Measurements from ENCODE around the gene KNDC1.

KNDC1 gene

DNA sequence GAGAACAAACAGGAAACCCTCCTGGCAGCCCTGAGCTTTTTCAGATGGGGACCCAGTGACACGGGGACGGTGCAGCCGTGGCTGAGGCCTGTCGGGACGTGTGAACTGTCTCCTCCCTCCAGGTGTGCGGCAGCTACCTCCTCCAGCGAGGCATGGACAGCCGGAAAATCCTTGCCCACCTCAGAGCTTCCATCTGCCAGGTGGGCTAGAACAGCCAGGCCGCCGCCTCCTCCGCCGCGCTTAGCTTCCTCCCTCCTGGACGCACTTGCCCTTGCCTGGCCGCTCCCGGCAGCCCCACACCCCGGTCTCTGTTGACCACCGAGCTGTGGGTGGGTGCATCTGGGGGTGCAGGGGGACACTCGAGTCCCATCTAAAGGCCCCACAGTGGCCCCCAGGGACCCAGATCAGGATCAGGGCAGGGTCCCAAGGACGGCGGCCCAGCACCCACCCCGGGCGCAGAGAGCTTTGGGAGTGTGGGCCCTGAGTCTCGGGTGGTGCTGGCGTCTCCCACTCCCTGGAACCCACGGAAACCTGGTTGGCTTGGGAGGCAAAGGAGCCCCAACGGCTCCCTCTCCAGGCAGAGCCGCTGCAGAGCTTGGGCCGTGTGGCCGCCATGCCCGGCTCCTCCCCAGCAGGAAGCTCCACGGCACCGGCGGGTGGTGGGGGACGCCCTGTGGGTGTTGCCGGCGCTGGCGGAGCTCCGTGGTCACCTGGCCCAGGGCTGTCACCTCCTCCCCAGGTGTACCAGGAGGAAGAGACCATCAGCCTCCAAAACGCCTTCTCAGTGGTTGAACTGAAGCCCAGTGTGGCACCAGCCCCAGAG, 37.1 kb downstream of the KNDC1 start:
- DNase-seq: no peak

DNA sequence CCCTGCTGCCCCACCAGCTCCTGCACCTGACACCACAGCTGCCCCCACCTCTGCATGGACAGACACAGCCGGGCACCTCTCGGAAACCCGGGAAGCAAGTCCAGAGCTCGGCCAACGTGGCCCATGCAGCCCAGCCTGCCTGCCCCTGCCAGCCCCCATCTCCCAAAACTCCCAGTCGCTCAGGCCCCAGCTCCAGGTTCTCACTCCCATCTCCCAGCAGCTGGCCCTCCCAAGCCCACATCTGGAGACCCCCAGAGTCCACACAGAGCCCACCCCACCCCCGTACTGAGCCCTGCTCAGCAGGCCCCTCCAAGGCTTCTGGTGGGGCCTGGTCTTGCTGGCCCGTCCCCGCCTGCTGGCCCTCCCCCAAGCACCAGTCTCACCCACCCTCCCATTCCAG, 37.8 kb downstream of the KNDC1 start:
- DNase-seq: no peak

DNA sequence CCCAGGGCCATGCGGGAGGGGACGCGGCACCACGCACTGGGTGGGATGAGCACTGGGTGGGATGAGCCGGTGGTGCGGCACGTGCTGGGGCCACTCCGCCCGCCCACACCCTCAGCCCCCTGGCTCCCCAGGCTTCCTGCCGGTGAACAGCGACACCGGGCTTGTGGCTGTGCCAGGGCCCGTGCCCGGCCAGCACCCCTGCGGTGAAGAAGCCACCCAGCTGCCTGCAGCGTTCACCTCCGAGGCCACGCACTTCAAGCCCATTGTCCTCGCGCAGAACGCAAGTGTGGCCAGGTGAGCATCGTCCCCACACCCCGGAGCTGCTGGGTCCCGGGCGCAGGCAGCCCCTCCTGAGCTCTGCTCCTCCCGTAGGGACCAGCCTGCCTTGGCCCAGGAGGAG, 38.2 kb downstream of the KNDC1 start:
- no peak for DNase-seq

DNA sequence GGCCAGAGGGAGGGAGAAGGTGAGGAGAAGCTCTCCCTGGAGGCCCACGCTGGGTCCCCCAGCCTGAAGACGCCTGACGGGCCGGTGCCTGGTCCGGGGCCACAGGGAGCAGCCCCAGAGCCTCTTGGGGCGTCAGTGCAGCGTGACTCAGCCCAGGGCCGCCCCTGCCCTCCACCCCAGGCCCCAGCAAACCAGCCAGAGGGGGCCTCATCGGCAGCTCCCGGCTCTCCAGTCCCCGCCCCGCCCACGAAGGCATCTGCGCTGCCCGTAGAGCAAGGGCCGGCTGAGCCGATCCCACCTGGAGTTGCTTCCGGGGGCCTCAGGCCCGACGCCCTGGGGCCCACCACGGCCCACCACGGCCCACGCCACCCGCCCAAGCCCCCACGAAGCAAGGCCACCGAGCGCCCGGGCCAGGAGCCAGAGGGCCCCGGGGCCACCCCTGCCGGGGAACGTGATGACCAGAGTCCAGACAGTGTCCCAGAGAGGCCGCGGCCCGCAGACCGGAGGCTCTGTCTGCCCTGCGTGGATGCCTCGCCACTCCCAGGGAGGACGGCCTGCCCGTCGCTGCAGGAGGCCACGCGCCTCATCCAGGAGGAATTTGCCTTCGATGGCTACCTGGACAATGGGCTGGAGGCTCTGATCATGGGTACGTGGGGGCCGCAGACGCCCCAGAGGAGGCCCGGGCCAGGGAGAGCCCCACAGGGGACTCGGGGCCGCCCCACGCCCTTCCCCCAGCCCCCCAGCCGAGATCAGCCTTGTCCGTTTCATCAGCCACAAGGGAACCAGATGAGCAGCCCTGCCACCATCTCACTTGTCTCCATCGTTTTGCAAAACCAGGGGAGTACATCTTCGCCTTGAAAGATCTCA, 38.8 kb downstream of the KNDC1 start:
- DNase-seq: no peak

DNA sequence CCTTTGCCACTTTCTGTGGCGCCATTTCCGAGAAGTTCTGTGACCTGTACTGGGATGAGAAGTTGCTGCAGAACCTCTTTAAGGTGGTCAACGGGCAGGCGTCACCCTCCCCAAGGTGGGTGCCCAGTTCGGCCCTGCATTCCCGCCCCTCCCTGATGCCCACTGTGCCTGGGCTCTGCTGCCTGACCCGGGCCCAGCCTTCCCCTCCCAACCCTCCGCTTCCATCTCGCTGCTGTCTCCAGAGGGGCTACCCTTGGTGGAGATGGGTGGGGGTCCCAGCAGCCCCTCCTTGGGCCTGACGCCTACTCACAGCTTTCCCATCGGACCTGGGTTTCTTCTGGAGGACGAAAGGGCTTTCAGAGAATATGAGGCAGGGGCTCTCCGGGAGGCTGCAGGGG, 39.5 kb downstream of the KNDC1 start:
- DNase-seq: no peak

- no peak for DNase-seq
These were observed 40.1 kb downstream of the KNDC1 start for GRCh38 chr10:133199992-133200611.

- no peak for DNase-seq
These were observed 40.6 kb downstream of the KNDC1 start for GRCh38 chr10:133200621-133201031.

DNA sequence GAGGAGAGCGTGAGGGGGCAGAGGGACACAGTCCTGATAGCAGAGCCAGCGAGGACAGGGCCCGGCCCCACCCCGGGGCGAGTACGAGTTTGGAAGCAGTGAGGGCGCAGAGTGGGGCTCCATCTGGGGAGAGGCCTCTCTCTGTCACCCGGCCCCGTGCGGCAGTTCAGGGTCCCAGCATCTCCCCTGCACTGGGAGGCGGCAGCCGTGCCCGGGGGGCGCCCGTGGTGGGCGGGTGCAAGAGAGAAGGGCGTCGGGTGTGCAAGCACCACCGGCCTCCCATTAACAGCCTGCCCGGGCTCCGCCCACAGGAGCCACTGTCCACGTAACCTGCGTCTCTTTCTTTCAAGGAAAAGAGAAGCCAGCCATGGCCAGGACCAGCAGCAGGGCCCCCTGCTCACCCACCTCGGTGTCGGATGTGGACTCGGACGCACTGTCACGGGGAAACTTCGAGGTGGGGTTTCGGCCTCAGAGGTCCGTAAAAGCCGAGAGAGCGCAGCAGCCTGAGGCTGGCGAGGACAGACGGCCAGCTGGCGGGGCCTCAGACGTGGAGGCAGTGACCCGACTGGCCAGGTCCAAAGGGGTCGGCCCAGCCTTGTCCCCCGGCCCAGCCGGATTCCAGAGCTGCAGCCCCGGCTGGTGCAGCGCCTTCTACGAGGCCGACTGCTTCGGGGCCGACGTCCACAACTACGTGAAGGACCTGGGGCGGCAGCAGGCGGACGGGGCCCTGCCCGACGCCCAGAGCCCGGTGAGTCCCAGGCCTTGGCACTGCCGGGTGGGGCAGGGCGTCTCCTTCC, 41.3 kb downstream of the KNDC1 start:
- no peak for DNase-seq

DNA sequence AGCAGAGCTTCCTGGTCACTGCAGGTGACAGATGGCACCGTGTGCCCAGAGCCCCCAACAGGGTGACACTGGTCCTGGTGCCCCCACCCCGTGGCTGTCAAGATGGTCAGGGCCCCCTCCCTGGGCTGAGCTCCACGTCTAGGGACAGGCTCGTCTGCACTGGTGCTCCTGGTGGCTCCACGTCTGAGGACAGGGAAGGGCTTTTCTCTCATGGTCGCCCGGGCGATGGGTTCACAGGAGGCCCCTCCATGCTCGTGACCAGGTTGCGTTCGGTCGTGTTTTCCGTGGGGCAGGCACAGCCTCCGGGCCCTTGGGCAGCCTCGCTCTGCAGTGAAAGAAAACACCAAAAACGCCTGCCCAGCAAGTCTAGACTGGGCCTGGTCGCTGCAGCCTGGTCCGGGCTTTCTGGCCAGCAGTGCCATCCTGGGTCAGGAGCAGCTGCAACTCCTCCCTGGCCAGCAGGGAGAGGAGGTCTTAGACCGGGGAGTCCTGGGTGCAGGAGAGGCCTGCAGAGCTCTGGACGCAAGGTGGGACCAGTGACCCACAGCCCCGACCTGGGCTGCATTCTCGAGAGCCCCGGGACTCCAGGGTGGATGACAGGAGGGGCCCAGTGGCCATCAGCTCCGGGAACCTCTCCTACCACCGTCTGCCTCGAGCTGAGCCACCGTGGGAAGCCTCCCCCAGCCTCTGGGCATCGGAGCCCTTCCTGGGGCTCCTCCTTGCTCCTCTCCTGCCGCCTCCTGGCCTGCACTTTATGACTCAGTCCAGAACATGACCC, 42.1 kb downstream of the KNDC1 start:
- DNase-seq: no peak

- DNase-seq: no peak
These were observed 43.0 kb downstream of the KNDC1 start for GRCh38 chr10:133202778-133203651.

- no peak for DNase-seq
These were observed 43.7 kb downstream of the KNDC1 start for GRCh38 chr10:133203652-133204195.

GRCh38 chr10:133204226-133205015, 44.4 kb downstream of the KNDC1 start:
- DNase-seq: no peak

DNA sequence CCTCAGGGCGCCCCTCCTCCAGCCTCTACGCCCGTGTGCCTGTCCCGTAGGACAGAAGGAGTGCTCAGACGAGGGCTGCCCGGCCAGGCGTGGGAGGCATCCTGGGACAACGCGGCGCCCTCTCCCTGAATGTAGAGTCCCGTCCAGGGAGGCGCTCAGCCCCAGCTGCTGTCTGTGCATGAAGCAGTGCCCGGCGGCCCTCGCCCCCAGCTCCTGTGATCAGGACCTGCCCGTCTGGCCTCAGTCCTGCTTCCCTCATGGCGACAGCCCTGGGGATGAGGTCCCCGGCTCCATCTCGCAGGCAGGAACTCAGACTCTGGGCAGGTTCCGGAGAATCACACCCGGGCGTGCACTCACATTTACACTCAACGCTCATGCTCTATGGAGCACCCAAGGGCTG, 45.1 kb downstream of the KNDC1 start:
- DNase-seq: no peak

GRCh38 chr10:133206356-133207040, 46.5 kb downstream of the KNDC1 start:
- DNase-seq: no peak

DNA sequence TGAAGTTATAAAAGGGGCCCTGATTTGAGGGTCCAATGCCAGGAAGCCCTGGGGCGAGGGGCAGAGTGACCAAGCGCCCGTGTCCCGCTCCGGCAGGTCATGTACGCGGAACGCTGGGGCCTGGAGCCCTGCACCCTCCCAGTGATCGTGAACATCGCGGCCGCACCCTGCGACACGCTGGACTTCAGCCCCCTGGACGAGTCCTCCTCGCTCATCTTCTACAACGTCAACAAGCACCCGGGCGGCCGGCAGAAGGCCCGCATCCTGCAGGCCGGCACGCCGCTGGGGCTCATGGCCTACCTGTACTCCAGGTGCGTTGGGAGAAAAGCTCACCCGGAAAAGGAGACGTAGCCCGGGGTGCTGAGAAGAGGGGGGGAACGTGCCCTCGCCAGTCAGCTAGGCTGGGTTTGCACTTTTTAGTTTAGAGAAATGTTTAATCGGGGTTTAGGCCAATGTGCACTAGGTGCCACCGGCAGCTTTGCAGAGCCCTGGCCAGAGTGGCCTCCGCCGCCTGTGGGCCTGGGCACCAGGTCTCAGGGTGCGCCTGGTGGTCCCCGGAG, 47.1 kb downstream of the KNDC1 start:
- DNase-seq: no peak

- DNase-seq: no peak
These were observed 47.6 kb downstream of the KNDC1 start for GRCh38 chr10:133207627-133208026.

GRCh38 chr10:133208466-133208865, 48.4 kb downstream of the KNDC1 start:
- DNase-seq: no peak

GRCh38 chr10:133209117-133209516, 49.1 kb downstream of the KNDC1 start:
- DNase-seq: no peak

DNA sequence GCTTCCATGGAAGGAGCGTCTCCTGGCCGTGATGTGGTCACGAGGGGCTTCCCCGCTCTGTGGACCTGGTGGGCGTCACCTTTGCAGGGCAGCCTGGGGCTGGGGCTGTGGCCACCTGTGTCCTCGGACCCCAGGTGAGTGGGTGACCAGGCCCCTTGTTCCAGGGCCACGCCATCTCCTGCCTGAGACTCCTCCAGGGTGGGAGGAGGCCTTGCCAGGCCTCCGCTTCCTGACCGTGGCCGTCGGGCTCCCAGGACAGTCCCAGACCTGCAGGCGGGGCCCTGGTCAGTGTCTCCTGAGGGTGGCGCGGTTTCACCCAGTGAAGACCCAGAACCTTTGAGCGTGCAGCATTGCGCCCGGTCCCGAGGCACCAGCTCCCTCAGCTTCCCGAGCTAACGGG, 49.6 kb downstream of the KNDC1 start:
- DNase-seq: no peak

Measured in NCI-H69 (cell line).